Mesendoderm (in vitro differentiated cells): Measurements from ENCODE around the gene AVPR2.

Source experiments
- DNase-seq: peaks from one replicate; pipeline ENCODE4 v3.0.0; 2013
- H2AK5ac ChIP-seq: 2 replicates; pipeline ENCODE4 v1.6.1; 2013; ENCODE audit warnings: low read length, inconsistent platforms
- H2BK120ac ChIP-seq: 2 replicates; pipeline ENCODE4 v1.6.1; 2013; ENCODE audit warnings: low read depth, mild to moderate bottlenecking, low read length, moderate library complexity, mixed read lengths
- H2BK15ac ChIP-seq: replicated peaks from 2 replicates; pipeline ENCODE4 v1.6.1; 2013; ENCODE audit warnings: low read depth, mild to moderate bottlenecking, moderate library complexity
- H2BK5ac ChIP-seq: 2 replicates; pipeline ENCODE4 v1.6.1; 2013; ENCODE audit warnings: low read length, inconsistent platforms
- H3K18ac ChIP-seq: 2 replicates; pipeline ENCODE4 v1.6.1; 2013; ENCODE audit warnings: mild to moderate bottlenecking, low read length, mixed read lengths
- H3K23ac ChIP-seq: one replicate; pipeline ENCODE4 v1.6.1; 2013; ENCODE audit warnings: low read length
- H3K27ac ChIP-seq: 2 replicates; pipeline ENCODE4 v1.5.1; 2013; ENCODE audit warnings: low read depth, mild to moderate bottlenecking, inconsistent platforms, low read length, moderate library complexity
- H3K27me3 ChIP-seq: 2 replicates; pipeline ENCODE4 v1.6.1; 2013; ENCODE audit warnings: low read length, control low read depth, mild to moderate bottlenecking, inconsistent platforms; ENCODE audit not compliant: insufficient read depth, poor library complexity
- H3K36me3 ChIP-seq: 2 replicates; pipeline ENCODE4 v1.6.1; 2013; ENCODE audit warnings: low read length, inconsistent platforms; ENCODE audit not compliant: control insufficient read depth, insufficient read depth
- H3K4ac ChIP-seq: one replicate; pipeline ENCODE4 v1.6.1; 2013; ENCODE audit warnings: low read depth, mild to moderate bottlenecking, low read length, moderate library complexity
- H3K4me1 ChIP-seq: 2 replicates; pipeline ENCODE4 v1.6.1; 2013; ENCODE audit warnings: low read depth, low read length, inconsistent platforms; ENCODE audit not compliant: control insufficient read depth
- H3K4me2 ChIP-seq: 2 replicates; pipeline ENCODE4 v1.6.1; 2013; ENCODE audit warnings: low read length
- H3K4me3 ChIP-seq: 2 replicates; pipeline ENCODE4 v1.5.1; 2013; ENCODE audit warnings: mild to moderate bottlenecking, low read length
- H3K56ac ChIP-seq: one replicate; pipeline ENCODE4 v1.6.1; 2013; ENCODE audit warnings: low read length
- H3K79me1 ChIP-seq: 2 replicates; pipeline ENCODE4 v1.6.1; 2013; ENCODE audit warnings: low read length, inconsistent platforms
- H3K79me2 ChIP-seq: 2 replicates; pipeline ENCODE4 v1.6.1; 2013; ENCODE audit warnings: mild to moderate bottlenecking, low read length; ENCODE audit not compliant: control insufficient read depth, insufficient read depth
- H3K9ac ChIP-seq: 2 replicates; pipeline ENCODE4 v1.6.1; 2013; ENCODE audit warnings: low read length, inconsistent platforms
- H4K5ac ChIP-seq: one replicate; pipeline ENCODE4 v1.6.1; 2013; ENCODE audit warnings: low read length
- H4K8ac ChIP-seq: one replicate; pipeline ENCODE4 v1.6.1; 2013; ENCODE audit warnings: low read depth, mild to moderate bottlenecking, control low read depth, low read length, moderate library complexity
- WGBS: extraction: QIAGEN DNeasy Blood & Tissue Kit; methylation state at CpG from one replicate; pipeline ENCODE4 v1.1.7; 2013; ENCODE audit warnings: low lambda C conversion rate, missing lambda C conversion rate; ENCODE audit not compliant: insufficient coverage; ENCODE audit errors: extremely low coverage; 5-methylcytosine and 5-hydroxymethylcytosine counted together

AVPR2 gene

DNA sequence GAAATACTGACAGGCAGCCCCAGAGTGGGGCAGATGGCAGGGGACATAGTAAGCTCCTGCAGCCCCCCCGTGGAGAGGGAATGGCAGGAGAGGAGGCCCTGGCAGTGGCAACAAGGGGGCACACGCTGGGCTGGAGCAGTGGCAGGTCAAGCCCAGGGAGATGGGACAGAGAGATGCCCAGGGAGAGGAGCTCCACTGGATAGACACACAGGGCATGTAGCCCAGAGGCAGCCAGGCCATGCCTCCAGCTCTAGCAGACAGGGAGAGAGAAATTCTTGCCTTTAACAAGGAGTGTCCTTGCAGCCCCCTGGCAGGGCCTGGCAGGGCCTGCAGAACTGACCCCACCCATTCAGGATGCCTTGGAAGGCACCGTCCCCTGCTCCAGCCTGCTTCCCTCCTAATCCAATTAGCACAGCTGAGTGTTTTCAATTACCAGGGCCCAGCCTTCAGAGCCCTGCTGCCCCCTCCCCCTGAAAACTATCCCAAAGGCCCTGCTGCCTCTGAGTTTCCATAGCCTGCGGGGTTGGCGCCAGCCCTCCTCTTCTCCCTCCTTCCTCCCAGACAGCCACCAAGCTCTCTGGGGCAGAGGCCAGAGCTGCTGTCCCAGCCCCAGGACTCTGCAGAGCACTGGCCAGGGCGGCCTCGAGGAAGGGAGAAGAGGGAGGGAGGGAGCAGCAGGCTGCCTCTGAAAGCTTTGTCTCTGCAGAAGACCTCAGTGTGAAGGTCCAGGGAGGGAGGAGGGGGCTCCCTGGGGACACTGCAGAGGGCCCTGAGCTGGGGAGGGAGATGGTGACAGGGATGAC is 31.0 kb upstream of the AVPR2 start:
- no peaks in the 10 kb centered on the region for H3K79me2 ChIP-seq
- H2AK5ac ChIP-seq = no peak overlapping the region
- H2BK120ac ChIP-seq = no peak overlapping the region
- peaks cover 1% of the 10 kb centered on the region for H3K36me3 ChIP-seq
- peak; percentile 80 for DNase-seq
- no peak overlapping the region for H3K4ac ChIP-seq
- peak overlapping the region; percentile 49 for H3K56ac ChIP-seq
- no peaks in the 10 kb centered on the region for H3K27me3 ChIP-seq
- H2BK5ac ChIP-seq = no peak overlapping the region
- no peak overlapping the region for H4K8ac ChIP-seq
- peak overlapping the region; percentile 27 for H3K9ac ChIP-seq
- H3K4me2 ChIP-seq = no peak overlapping the region
- peaks cover 13% of the 10 kb centered on the region for H3K4me1 ChIP-seq
- no peak overlapping the region for H3K18ac ChIP-seq
- H3K79me1 ChIP-seq = no peaks in the 10 kb centered on the region
- H3K4me3 ChIP-seq = no peak overlapping the region
- no peak overlapping the region for H3K23ac ChIP-seq
- H2BK15ac ChIP-seq = no peak overlapping the region
- no CpG with 5 or more reads among the region's 7 CpGs for WGBS
- H4K5ac ChIP-seq = no peak overlapping the region
- peak overlapping the region; percentile 41 for H3K27ac ChIP-seq

DNA sequence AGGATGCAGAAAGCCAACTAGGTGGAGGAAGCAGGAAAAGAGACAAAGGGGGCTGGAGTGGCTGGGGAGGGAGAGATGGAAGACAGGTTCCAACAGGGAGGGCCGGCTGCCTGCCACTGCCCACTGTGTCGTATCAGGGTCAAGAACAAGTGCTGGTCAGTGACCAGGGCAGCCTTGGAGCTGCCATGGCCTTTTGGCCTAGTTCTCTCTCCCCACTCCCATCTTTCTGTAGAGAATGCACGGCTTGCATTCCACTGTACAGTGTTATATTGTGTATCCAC is 30.4 kb upstream of the AVPR2 start:
- Histone ChIP-seq H3K4me2 (no peak overlapping the region), H3K56ac (peak overlapping the region; percentile 49), H3K4me3 (no peak overlapping the region), H3K27ac (peak overlapping the region; percentile 41), H2BK5ac (no peak overlapping the region), H4K8ac (no peak overlapping the region), H3K36me3 (peaks cover 1% of the 10 kb centered on the region), H2BK15ac (no peak overlapping the region), H3K9ac (peak overlapping the region; percentile 27), H3K79me2 (no peaks in the 10 kb centered on the region), H3K79me1 (no peaks in the 10 kb centered on the region), H3K18ac (no peak overlapping the region), H2AK5ac (no peak overlapping the region), H4K5ac (no peak overlapping the region), H3K27me3 (no peaks in the 10 kb centered on the region), H2BK120ac (no peak overlapping the region), H3K4me1 (peaks cover 14% of the 10 kb centered on the region), H3K4ac (no peak overlapping the region), H3K23ac (no peak overlapping the region)
- WGBS = no CpG with 5 or more reads among the region's 3 CpGs
- DNase-seq = no peak

DNA sequence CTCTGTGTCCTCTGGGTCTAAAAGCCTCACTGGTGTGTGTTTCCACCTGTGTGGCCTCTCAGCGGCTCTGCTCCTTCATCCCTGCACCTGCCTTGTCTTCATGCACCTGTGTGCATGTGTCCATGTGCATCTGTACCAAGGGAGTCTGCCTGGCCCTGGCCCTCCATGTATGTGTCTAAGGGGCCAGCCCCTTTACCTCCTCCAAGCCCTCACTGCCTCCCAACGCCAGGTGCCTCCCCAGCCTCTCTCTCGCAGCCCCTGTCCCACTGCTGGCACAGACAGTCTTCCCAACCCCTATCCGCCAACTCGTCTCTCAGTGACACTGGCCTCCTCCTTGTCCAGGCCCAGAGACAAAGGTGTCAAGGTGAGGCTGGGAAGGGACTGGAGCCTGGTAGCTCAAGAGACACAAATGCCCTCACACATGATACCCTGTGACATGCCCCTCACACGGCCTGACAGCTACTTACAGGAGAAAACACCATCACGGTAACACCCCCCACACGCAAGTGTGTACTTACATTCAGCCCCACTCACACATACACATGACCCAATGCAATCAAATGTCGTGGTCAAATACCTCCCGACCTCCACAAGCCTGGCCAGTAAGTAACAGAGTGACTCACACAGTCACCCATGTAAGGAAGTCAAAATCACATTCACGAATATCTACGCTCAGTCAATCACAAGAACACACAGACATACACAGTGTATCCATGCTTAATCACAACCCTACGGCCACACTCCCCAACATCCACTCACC is 29.9 kb upstream of the AVPR2 start:
- WGBS = no CpG with 5 or more reads among the region's 13 CpGs
- H3K4me3 ChIP-seq = no peak overlapping the region
- H3K56ac ChIP-seq = no peak overlapping the region
- no peak overlapping the region for H3K18ac ChIP-seq
- no peak overlapping the region for H4K8ac ChIP-seq
- no peak for DNase-seq
- no peak overlapping the region for H2BK15ac ChIP-seq
- no peak overlapping the region for H2AK5ac ChIP-seq
- no peak overlapping the region for H2BK120ac ChIP-seq
- no peak overlapping the region for H3K23ac ChIP-seq
- H3K4me1 ChIP-seq = peaks cover 14% of the 10 kb centered on the region
- no peak overlapping the region for H3K4ac ChIP-seq
- H3K79me2 ChIP-seq = no peaks in the 10 kb centered on the region
- H3K4me2 ChIP-seq = no peak overlapping the region
- H3K9ac ChIP-seq = no peak overlapping the region
- H3K79me1 ChIP-seq = no peaks in the 10 kb centered on the region
- no peak overlapping the region for H2BK5ac ChIP-seq
- H3K27ac ChIP-seq = no peak overlapping the region
- H4K5ac ChIP-seq = no peak overlapping the region
- no peaks in the 10 kb centered on the region for H3K36me3 ChIP-seq
- no peaks in the 10 kb centered on the region for H3K27me3 ChIP-seq

DNA sequence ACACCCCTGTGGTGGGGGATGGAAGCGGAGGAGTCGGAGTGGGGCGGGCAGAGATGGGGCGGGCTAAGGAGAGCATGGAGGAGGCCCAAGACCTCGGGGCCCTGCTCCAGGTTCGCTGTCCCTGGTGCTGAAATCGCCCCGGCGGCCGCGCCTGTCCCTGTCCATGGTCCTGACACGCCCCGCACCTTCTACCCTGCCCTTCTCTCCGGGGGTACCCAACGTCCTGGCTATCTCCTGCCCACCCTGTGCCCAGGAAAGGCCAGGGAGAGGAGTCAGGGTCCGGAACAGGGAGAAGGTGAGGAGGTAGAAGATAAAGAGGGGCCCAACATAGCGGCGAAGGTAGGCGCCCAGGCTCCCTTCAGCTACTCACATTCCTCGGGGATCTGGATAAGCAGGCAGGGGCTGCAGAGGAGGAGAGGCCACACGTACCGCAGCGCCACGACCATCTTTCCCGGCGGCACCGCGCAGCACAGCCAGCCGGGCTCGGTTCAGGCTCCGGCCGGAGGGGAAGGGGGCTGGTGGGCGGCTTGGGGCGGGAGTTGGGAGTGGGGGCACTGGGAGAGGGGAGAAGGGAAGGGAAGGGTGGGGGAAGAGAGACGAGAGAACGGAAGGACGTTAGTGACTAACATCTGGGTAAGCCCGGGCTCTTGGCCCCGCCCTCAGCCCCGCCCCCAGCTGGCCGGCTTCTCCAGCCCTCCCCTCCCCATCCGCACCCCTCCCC is 28.9 kb upstream of the AVPR2 start:
- Histone ChIP-seq H3K4me1 (peaks cover 18% of the 10 kb centered on the region), H2BK5ac (no peak overlapping the region), H3K56ac (no peak overlapping the region), H4K5ac (no peak overlapping the region), H3K79me1 (no peaks in the 10 kb centered on the region), H3K36me3 (no peaks in the 10 kb centered on the region), H4K8ac (no peak overlapping the region), H3K18ac (no peak overlapping the region), H3K9ac (no peak overlapping the region), H3K4ac (no peak overlapping the region), H3K4me2 (no peak overlapping the region), H3K27me3 (no peaks in the 10 kb centered on the region), H2AK5ac (no peak overlapping the region), H2BK15ac (no peak overlapping the region), H3K79me2 (no peaks in the 10 kb centered on the region), H3K23ac (no peak overlapping the region), H2BK120ac (no peak overlapping the region), H3K4me3 (no peak overlapping the region), H3K27ac (no peak overlapping the region)
- DNase-seq = peak; percentile 72
- no CpG with 5 or more reads among the region's 42 CpGs for WGBS

DNA sequence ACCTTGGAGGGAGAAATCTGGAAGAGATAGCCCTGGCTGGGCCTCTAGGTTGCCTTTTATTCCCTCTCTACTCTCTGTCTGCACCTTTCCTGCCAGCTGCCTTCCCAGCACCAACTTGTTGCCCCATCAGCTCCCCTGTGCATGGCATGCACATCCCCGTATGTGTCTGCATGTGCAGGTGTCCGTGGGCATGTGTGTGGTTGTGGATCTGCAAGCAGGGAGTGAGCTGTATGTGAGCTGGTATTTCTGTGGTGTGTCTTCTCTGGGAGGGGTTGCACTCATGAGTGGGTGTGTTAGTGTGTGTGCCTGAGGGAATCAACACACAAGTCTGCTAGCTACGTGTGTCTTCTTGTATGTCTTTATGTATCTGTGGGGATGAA is 28.4 kb upstream of the AVPR2 start:
- Histone ChIP-seq H3K56ac (peak overlapping the region; percentile 35), H4K8ac (no peak overlapping the region), H3K18ac (no peak overlapping the region), H3K9ac (no peak overlapping the region), H2BK15ac (no peak overlapping the region), H2AK5ac (no peak overlapping the region), H3K4ac (no peak overlapping the region), H3K4me1 (peaks cover 18% of the 10 kb centered on the region), H3K27ac (no peak overlapping the region), H3K79me2 (no peaks in the 10 kb centered on the region), H3K4me2 (no peak overlapping the region), H3K27me3 (no peaks in the 10 kb centered on the region), H3K4me3 (no peak overlapping the region), H3K79me1 (no peaks in the 10 kb centered on the region), H3K23ac (no peak overlapping the region), H3K36me3 (no peaks in the 10 kb centered on the region), H4K5ac (no peak overlapping the region), H2BK120ac (no peak overlapping the region), H2BK5ac (no peak overlapping the region)
- no peak for DNase-seq
- WGBS = no CpG with 5 or more reads among the region's 3 CpGs
